Mucosa of descending colon (tissue), 3 donors: ENCODE results near the gene HSD11B1L. TPM values are rescaled to one million over a fixed set of nuclear protein-coding genes. Genes with fewer than 3 reads are reported as not detected.
"Not testable (repeated sequence)": the region's sequence is repeated elsewhere in the genome, so short reads cannot be mapped to it uniquely, and the experiment has no call there.

Source experiments
- ATAC-seq: fragments of 200-7000 bp; cut with Tn5 transposase; one replicate; pipeline ENCODE4 v1.9.1; 2020; ENCODE audit warnings: mild to moderate bottlenecking, moderate library complexity
- DNase-seq, 3 donors: peaks; one replicate each; pipeline ENCODE4 v3.0.0-alpha.2; 2020
- H3K36me3 ChIP-seq: fragments of 200-600 bp; one replicate; pipeline ENCODE4 v1.8.0; 2021; ENCODE audit warnings: low read depth, mild to moderate bottlenecking
- H3K4me1 ChIP-seq: fragments of 200-600 bp; one replicate; pipeline ENCODE4 v1.8.0; 2021; ENCODE audit warnings: low read depth, mild to moderate bottlenecking
- H3K4me3 ChIP-seq: fragments of 200-600 bp; one replicate; pipeline ENCODE4 v1.8.0; 2021; ENCODE audit warnings: mild to moderate bottlenecking
- H3K9me3 ChIP-seq: fragments of 200-600 bp; one replicate; pipeline ENCODE4 v1.8.0; 2021; ENCODE audit warnings: mild to moderate bottlenecking
- intact Hi-C, 2 donors: fragments of 100-400 bp; cut with DNase I in 1 of 2; cut with micrococcal nuclease in 1 of 2; formaldehyde crosslinking; loops; one replicate each; pipeline versions ENCODE4 v1.11.0 to v1.11.1; 2022; cut with DNase I, micrococcal nuclease
- total RNA-seq, 3 donors: library from RNA; stranded (reverse); fragmentation: NEBNext Ultra II Directional in 2 of 3; extraction: Animal tissue kit (Norgen Biotek cat#: 25700) in 2 of 3; gene quantifications; one replicate each; pipeline versions ENCODE4 v1.2.1 to v1.2.4, GENCODE V29; 2021 to 2023
- TF ChIP-seq, protein P1 (sequence below): fragments of 200-600 bp; IDR thresholded peaks from one replicate; pipeline ENCODE4 v1.8.0; 2022; ENCODE audit warnings: antibody characterized with exemption, mild to moderate bottlenecking
- donor health status: DM: no; HTN: no; CAD: no; lungs with moderate emphysema.
- donor health status: DM: no; HTN: no; CAD: no.
- donor health status: DM: no; HTN: yes; CAD: no.

Gene HSD11B1L
- total RNA-seq, 3 donors from 2014 or later = 2.3 to 8.2 (median 3.3) TPM

DNA sequence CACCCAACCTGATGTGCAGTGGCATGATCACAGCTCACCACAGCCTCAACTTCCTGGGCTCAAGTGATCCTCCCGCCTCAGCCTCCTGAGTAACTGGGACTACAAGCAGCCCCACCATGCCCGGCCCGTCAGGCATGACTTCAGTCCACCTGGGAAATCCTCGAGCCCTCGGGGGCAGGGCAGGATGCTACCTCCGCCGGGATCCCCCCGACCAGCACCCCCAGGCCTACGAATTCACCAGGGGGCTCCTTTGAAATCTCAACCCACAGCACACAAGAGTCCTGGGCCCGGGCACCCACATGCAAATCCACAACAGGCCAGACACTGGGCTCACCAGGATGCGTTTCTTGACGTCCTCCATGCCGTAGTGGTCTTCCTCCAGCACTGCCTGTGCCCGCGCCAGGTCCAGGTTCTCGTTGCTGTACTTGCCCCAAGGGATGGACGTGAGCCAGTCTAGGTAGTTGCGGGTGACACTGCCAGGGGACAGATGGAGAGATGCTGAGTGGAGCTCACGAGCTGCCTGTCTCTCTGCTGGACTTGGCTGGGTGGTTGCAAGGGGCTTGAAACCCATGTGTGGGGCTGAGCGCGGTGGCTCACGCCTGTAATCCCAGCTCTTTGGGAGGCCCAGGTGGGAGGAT lies 19.7 kb downstream of the HSD11B1L start:
- DNase-seq (no peak), ATAC-seq (no peak)
- intact Hi-C loops = no loop called here
- no peak overlapping the region for H3K4me3 ChIP-seq
- TF ChIP-seq, protein P1, sequence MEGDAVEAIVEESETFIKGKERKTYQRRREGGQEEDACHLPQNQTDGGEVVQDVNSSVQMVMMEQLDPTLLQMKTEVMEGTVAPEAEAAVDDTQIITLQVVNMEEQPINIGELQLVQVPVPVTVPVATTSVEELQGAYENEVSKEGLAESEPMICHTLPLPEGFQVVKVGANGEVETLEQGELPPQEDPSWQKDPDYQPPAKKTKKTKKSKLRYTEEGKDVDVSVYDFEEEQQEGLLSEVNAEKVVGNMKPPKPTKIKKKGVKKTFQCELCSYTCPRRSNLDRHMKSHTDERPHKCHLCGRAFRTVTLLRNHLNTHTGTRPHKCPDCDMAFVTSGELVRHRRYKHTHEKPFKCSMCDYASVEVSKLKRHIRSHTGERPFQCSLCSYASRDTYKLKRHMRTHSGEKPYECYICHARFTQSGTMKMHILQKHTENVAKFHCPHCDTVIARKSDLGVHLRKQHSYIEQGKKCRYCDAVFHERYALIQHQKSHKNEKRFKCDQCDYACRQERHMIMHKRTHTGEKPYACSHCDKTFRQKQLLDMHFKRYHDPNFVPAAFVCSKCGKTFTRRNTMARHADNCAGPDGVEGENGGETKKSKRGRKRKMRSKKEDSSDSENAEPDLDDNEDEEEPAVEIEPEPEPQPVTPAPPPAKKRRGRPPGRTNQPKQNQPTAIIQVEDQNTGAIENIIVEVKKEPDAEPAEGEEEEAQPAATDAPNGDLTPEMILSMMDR = no peak
- H3K4me1 ChIP-seq = no peaks in the 10 kb centered on the region
- no peaks in the 10 kb centered on the region for H3K9me3 ChIP-seq
- H3K36me3 ChIP-seq = no peaks in the 10 kb centered on the region

DNA sequence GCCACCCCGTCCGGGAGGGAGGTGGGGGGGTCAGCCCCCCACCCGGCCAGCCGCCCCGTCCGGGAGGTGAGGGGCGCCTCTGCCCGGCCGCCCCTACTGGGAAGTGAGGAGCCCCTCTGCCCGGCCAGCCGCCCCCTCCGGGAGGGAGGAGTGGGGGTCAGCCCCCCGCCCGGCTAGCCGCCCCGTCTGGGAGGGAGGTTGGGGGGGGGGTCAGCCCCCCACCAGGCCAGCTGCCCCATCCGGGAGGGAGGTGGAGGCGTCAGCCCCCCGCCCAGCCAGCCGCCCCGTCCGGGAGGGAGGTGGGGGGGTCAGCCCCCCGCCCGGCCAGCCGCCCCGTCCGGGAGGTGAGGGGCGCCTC lies 21.2 kb downstream of the HSD11B1L start:
- intact Hi-C loops, H3K36me3 ChIP-seq, DNase-seq, H3K9me3 ChIP-seq, ATAC-seq, H3K4me1 ChIP-seq, H3K4me3 ChIP-seq: not testable (repeated sequence)

DNA sequence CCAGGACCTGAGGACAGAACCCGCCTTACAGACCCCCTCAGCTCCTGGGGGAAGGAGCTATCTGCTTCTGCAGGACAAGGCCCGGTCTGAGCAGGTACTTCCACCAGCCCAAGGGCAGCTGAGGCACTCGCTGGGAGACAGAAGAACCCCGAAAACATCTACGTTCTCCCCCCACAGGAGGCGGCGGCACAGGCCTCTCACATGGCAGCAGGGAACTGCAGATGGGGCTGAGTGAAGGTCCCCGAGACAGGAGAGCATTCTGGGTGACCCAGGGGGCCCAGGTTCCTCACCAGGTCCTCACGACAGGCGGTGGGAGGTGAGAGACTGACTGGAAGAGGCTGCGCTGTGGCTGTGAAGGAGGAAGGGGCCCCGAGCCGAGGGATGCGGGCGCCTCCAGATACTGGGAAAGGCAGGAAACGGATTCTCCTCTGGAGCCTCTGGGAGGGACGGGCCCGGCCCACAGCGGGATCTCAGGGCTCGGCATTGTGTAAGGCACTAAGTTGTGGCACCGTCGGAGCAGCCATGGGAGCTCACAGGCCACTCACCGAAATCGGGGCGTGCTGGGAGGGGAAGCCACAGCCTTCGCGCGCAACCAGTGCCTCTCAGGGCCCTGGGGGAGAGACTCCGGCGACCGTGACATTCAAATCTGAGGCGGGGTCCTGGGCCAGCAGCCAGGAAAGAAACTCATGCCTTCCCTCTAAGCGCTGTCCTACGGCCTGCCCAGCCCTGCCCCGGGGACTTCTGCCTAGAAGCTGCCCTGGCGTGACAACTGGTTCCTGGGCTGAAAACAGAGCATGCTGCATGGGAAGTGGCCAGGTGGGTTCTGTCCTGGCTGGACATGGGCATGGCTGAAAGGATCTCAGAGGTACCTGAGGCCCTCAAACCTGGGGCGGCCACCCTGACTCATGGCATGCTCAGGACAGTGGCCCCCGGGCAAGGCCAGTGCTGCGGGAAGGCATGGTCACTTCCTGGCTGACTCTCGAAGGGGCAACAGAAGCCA lies 23.3 kb downstream of the HSD11B1L start:
- no peaks in the 10 kb centered on the region for H3K36me3 ChIP-seq

DNA sequence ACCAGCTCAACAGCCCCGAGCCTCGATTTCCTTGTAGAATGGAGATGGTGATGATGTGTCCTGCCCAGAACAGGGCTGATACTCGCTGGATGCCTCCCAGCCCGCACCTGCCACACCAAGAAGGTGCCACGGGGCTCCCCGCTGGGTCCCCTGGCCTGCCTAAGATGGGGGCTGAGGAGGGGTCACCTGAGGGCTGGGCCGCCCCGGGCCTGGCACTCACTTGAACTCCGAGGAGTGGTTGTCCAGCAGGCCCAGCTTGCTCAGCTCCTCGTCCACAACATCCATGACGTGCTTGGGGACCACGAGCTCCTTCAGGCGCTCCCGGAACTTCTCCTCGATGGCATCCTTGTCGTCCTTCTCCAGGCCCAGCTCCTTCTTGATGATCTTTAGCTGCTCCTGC lies 24.7 kb downstream of the HSD11B1L start:
- H3K9me3 ChIP-seq = no peaks in the 10 kb centered on the region
- DNase-seq (no peak), ATAC-seq (no peak)
- H3K4me1 ChIP-seq = no peaks in the 10 kb centered on the region
- TF ChIP-seq, protein P1 = no peak
- no peak overlapping the region for H3K4me3 ChIP-seq
- intact Hi-C loops = no loop called here
- H3K36me3 ChIP-seq = no peaks in the 10 kb centered on the region

More for the DNA sequence above, 23.3 kb downstream of the HSD11B1L start:
- ATAC-seq (no peak), DNase-seq (peak in 1 of 3 donors; percentile 21)
- intact Hi-C loops = no loop called here
- no peaks in the 10 kb centered on the region for H3K9me3 ChIP-seq
- no peaks in the 10 kb centered on the region for H3K4me1 ChIP-seq
- TF ChIP-seq, protein P1 = no peak
- H3K4me3 ChIP-seq = no peak overlapping the region

DNA sequence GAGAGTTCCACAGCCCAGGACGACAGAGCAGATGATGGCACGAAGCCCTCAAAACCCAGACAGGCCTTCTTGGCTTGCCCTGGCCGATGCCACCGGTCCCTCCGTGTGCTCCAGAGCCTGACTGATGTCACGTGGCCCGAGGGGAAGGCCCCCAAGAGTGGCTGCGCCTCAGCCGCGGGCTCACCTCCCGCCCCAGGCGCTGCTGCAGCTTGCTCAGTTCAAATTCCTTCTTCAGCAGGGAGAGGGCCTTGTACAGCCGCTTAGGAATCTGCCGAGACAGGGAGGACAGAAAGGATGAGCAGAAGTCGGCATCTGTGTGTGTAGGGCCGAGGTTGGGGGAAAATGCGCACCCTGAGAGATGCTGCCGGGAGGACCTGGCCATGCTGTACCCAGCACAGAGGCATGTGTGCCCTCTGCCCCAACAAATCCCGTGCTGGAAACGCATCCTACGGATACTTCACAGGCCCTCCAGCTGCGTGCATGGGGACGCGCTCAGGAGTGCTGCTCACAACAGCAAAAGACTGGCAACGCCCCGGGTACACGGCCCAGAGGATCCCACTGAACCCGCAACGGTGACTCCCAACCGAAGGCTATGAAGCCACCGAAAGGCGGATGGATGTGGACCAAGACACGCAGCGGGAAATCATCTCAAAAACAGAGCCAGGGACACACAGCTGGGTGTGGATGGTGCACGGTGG lies 26.2 kb downstream of the HSD11B1L start:
- ATAC-seq (no peak), DNase-seq (no peak)
- Histone ChIP-seq H3K4me3 (no peak overlapping the region), H3K4me1 (no peaks in the 10 kb centered on the region), H3K36me3 (no peaks in the 10 kb centered on the region), H3K9me3 (no peaks in the 10 kb centered on the region)
- intact Hi-C loops = no loop called here
- TF ChIP-seq, protein P1 = no peak
